GM06990 (cell line): ENCODE data around the gene ZNF384.

Experiments used
- DNase-seq: peaks from one replicate; pipeline ENCODE4 v3.0.0-alpha.2; 2011; ENCODE audit not compliant: insufficient read length; ENCODE audit errors: extremely low read depth
- H3K27me3 ChIP-seq: replicated peaks from 2 replicates; pipeline ENCODE4 v1.6.0; 2011; ENCODE audit warnings: low read length; ENCODE audit not compliant: control insufficient read depth, insufficient read depth
- H3K36me3 ChIP-seq: 2 replicates; pipeline ENCODE4 v1.5.1; 2011; ENCODE audit warnings: low read length; ENCODE audit not compliant: control insufficient read depth, insufficient read depth
- H3K4me3 ChIP-seq: replicated peaks from 2 replicates; pipeline ENCODE4 v1.5.1; 2011; ENCODE audit warnings: low read depth, mild to moderate bottlenecking, control low read depth, low read length
- CTCF ChIP-seq: IDR thresholded peaks from 2 replicates; pipeline ENCODE4 v1.5.1; 2011; ENCODE audit warnings: low read length, control low read depth, mild to moderate bottlenecking, inconsistent platforms; ENCODE audit not compliant: insufficient read depth, poor library complexity, severe bottlenecking

ZNF384 gene

GRCh38 chr12:6700646-6701051, 11.5 kb upstream of the ZNF384 start, which contains the start of gene PIANP:
PIANP (minus strand) TSS chr12:6700815; CDS start chr12:6698061, 2,754 bp downstream.
- TF ChIP-seq CTCF, result no peak
- no peak for DNase-seq
- peaks cover 1% of the 10 kb centered on the region for H3K27me3 ChIP-seq
- no peaks in the 10 kb centered on the region for H3K36me3 ChIP-seq
- H3K4me3 ChIP-seq, result peak within 1 kb of the TSS; percentile 38

GRCh38 chr12:6699989-6700645, 10.9 kb upstream of the ZNF384 start:
- Histone ChIP-seq H3K4me3 (peak overlapping the region; percentile 38), H3K27me3 (peaks cover 1% of the 10 kb centered on the region), H3K36me3 (no peaks in the 10 kb centered on the region)
- DNase-seq, result no peak
- TF ChIP-seq CTCF, result no peak

GRCh38 chr12:6699259-6699988, 10.2 kb upstream of the ZNF384 start:
- TF ChIP-seq CTCF, result no peak
- DNase-seq, result no peak
- no peaks in the 10 kb centered on the region for H3K36me3 ChIP-seq
- H3K4me3 ChIP-seq, result no peak overlapping the region
- H3K27me3 ChIP-seq, result peaks cover 1% of the 10 kb centered on the region

GRCh38 chr12:6698352-6699046, 9.3 kb upstream of the ZNF384 start:
- no peak for DNase-seq
- Histone ChIP-seq H3K36me3 (no peaks in the 10 kb centered on the region), H3K27me3 (peaks cover 1% of the 10 kb centered on the region; the same call in 1 of the 2 replicates), H3K4me3 (no peak overlapping the region)
- no peak for TF ChIP-seq CTCF

- DNase-seq, result no peak
- Histone ChIP-seq H3K36me3 (no peaks in the 10 kb centered on the region), H3K27me3 (peaks cover 1% of the 10 kb centered on the region; the same call in 1 of the 2 replicates), H3K4me3 (no peak overlapping the region)
- peak; percentile 71 for TF ChIP-seq CTCF
These were observed 8.6 kb upstream of the ZNF384 start for GRCh38 chr12:6697584-6698351.
